Fibroblast of lung (primary cell): ENCODE data around the gene APBA2. TPM values are rescaled to one million over a fixed set of nuclear protein-coding genes. Genes with fewer than 3 reads are reported as not detected.

Source experiments
- DNase-seq, 2 donors: peaks; one replicate each; pipeline versions ENCODE4 v3.0.0 to v3.0.0-alpha.2; 2010; ENCODE audit warnings: low read depth in 2 of 2
- H2AFZ ChIP-seq: 2 replicates; pipeline ENCODE4 v1.5.1; 2012; ENCODE audit warnings: low read length, control low read depth, inconsistent platforms
- H3K27ac ChIP-seq: 2 replicates; pipeline ENCODE4 v1.5.1; 2011; ENCODE audit warnings: low read length, control low read depth; ENCODE audit not compliant: insufficient read depth
- H3K27me3 ChIP-seq: 2 replicates; pipeline ENCODE4 v1.5.1; 2011; ENCODE audit warnings: mild to moderate bottlenecking, low read length; ENCODE audit not compliant: control insufficient read depth, insufficient read depth
- H3K36me3 ChIP-seq: 2 replicates; pipeline ENCODE4 v1.5.1; 2011; ENCODE audit warnings: low read length; ENCODE audit not compliant: control insufficient read depth, insufficient read depth
- H3K4me1 ChIP-seq: 2 replicates; pipeline ENCODE4 v1.5.1; 2011; ENCODE audit warnings: low read length; ENCODE audit not compliant: control insufficient read depth, insufficient read depth; ENCODE audit errors: extremely low read depth
- H3K4me2 ChIP-seq: 2 replicates; pipeline ENCODE4 v1.5.1; 2011; ENCODE audit warnings: low read length, control low read depth; ENCODE audit not compliant: insufficient read depth; ENCODE audit errors: extremely low read depth
- H3K4me3 ChIP-seq, 4 experiments: fragments of 200-600 bp in 1 of 4; sonication (generic) in 1 of 4; replicated peaks in 1 of 4; 2 replicates each; pipeline ENCODE4 v1.5.1; 2011 to 2016; ENCODE audit warnings: low read length in 4 of 4, low read depth in 3 of 4, mild to moderate bottlenecking in 3 of 4, control low read depth in 2 of 4, inconsistent platforms in 1 of 4, mixed read lengths in 1 of 4; ENCODE audit not compliant: insufficient read depth in 1 of 4; ENCODE audit errors: control extremely low read depth in 1 of 4
- H3K79me2 ChIP-seq: 2 replicates; pipeline ENCODE4 v1.5.1; 2012; ENCODE audit warnings: mild to moderate bottlenecking, low read length, inconsistent platforms; ENCODE audit not compliant: control insufficient read depth, insufficient read depth
- H3K9ac ChIP-seq: 2 replicates; pipeline ENCODE4 v1.5.1; 2011; ENCODE audit warnings: mild to moderate bottlenecking, low read length, control low read depth; ENCODE audit not compliant: insufficient read depth
- H3K9me3 ChIP-seq: 2 replicates; pipeline ENCODE4 v1.5.1; 2012; ENCODE audit warnings: low read depth, low read length; ENCODE audit not compliant: control insufficient read depth, insufficient read depth
- H4K20me1 ChIP-seq: 2 replicates; pipeline ENCODE4 v1.5.1; 2011; ENCODE audit warnings: low read length; ENCODE audit not compliant: control insufficient read depth, insufficient read depth; ENCODE audit errors: extremely low read depth
- EZH2 ChIP-seq: IDR thresholded peaks from 2 replicates; pipeline ENCODE4 v1.5.1; 2012; ENCODE audit warnings: low read length, control low read depth, mild to moderate bottlenecking; ENCODE audit errors: missing control alignments
- polyA plus RNA-seq, 2 donors: library from polyadenylated mRNA; depleted of rRNA in 1 of 2; stranded (reverse) in 1 of 2; unstranded in 1 of 2; fragments of >200 nt; gene quantifications; 2 replicates each; pipeline ENCODE4 v1.2.1, GENCODE V29; 2011 to 2012; ENCODE audit warnings: missing spikeins in 1 of 2
- total RNA-seq: library from RNA; depleted of rRNA; stranded (reverse); fragments of >200 nt; gene quantifications from 2 replicates; pipeline ENCODE4 v1.2.1, GENCODE V29; 2014
- TF ChIP-seq, protein P1 (sequence below), 2 donors: IDR thresholded peaks in 1 of 2; conservative IDR thresholded peaks in 1 of 2; 1 replicate in 1 of 2; 2 replicates in 1 of 2; pipeline ENCODE4 v1.5.1; 2011 to 2012; ENCODE audit warnings: low read length in 2 of 2, control low read depth in 1 of 2, inconsistent platforms in 1 of 2, low read depth in 1 of 2, mild to moderate bottlenecking in 1 of 2

APBA2 gene
- total and polyA plus RNA-seq, 2 donors (not counting 1 experiment from before 2014, with no cell fraction given) = 9.5 to 20.3 TPM

GRCh38 chr15:29103824-29104565 is 218.2 kb downstream of the APBA2 start:
- Histone ChIP-seq H3K4me1 (no peaks in the 10 kb centered on the region), H3K27me3 (no peaks in the 10 kb centered on the region), H3K4me2 (peak overlapping the region; percentile 59), H2AFZ (no peak overlapping the region), H3K79me2 (no peaks in the 10 kb centered on the region), H3K9me3 (no peaks in the 10 kb centered on the region), H3K27ac (peak overlapping the region; percentile 44), H4K20me1 (no peaks in the 10 kb centered on the region), H3K4me3 (peak overlapping the region in 2 of 4 experiments; percentile 36 to 51), H3K9ac (no peak overlapping the region), H3K36me3 (no peaks in the 10 kb centered on the region)
- DNase-seq = peak; percentile 78 to 79
- no peak for TF ChIP-seq EZH2
- TF ChIP-seq, protein P1, sequence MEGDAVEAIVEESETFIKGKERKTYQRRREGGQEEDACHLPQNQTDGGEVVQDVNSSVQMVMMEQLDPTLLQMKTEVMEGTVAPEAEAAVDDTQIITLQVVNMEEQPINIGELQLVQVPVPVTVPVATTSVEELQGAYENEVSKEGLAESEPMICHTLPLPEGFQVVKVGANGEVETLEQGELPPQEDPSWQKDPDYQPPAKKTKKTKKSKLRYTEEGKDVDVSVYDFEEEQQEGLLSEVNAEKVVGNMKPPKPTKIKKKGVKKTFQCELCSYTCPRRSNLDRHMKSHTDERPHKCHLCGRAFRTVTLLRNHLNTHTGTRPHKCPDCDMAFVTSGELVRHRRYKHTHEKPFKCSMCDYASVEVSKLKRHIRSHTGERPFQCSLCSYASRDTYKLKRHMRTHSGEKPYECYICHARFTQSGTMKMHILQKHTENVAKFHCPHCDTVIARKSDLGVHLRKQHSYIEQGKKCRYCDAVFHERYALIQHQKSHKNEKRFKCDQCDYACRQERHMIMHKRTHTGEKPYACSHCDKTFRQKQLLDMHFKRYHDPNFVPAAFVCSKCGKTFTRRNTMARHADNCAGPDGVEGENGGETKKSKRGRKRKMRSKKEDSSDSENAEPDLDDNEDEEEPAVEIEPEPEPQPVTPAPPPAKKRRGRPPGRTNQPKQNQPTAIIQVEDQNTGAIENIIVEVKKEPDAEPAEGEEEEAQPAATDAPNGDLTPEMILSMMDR (conservative IDR thresholded peaks at IDR 0.05 in 1 of 2, IDR thresholded peaks at IDR 0.05 in 1 of 2; ENCODE audit: low read depth in 1 of 2, low read length in 2 of 2) = peak; percentile 56 to 82

- Histone ChIP-seq H3K79me2 (no peaks in the 10 kb centered on the region), H3K4me3 (no peak overlapping the region), H3K9ac (no peak overlapping the region), H3K4me2 (no peak overlapping the region), H2AFZ (no peak overlapping the region), H3K4me1 (no peaks in the 10 kb centered on the region), H3K9me3 (no peaks in the 10 kb centered on the region), H3K27ac (no peak overlapping the region), H4K20me1 (no peaks in the 10 kb centered on the region), H3K27me3 (no peaks in the 10 kb centered on the region), H3K36me3 (no peaks in the 10 kb centered on the region)
- DNase-seq = no peak
- TF ChIP-seq, protein P1 (conservative IDR thresholded peaks at IDR 0.05 in 1 of 2, IDR thresholded peaks at IDR 0.05 in 1 of 2; ENCODE audit: low read depth in 1 of 2, low read length in 2 of 2) = no peak
- no peak for TF ChIP-seq EZH2
These were observed 218.7 kb downstream of the APBA2 start for GRCh38 chr15:29104566-29104880.

DNA sequence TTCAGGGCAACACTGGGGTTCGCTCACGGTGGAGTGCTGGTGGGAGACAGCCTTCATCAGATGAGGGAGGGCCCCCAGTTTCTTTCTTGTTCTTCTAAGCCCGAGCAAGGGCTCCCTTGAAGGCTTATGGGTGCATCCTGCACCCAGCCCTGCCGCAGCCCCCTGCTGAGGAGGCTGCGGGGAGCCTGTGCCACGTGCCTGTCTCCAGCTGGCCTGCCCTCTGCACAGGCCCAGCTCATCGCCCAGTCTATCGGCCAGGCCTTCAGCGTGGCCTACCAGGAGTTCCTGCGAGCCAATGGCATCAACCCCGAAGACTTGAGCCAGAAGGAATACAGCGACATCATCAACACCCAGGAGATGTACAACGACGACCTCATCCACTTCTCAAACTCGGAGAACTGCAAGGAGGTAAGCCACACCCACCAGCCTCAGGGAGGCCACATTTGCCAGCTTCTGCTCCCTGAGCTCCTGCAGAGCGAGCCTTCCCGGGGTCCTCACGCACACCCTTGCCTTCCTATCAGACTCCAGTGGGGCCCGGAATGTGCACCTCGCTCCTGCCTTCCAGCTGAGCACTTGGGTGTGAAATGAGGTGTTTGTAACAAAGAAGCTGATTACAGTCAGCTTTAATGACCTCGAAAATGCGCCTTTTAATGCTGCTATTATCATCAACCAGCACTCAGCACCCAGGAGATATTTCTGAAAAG is 219.5 kb downstream of the APBA2 start:
- Histone ChIP-seq H3K9ac (no peak overlapping the region), H2AFZ (no peak overlapping the region), H3K27ac (no peak overlapping the region), H3K27me3 (no peaks in the 10 kb centered on the region), H4K20me1 (no peaks in the 10 kb centered on the region), H3K36me3 (no peaks in the 10 kb centered on the region), H3K4me3 (no peak overlapping the region), H3K4me2 (no peak overlapping the region), H3K9me3 (no peaks in the 10 kb centered on the region), H3K79me2 (no peaks in the 10 kb centered on the region), H3K4me1 (no peaks in the 10 kb centered on the region)
- no peak for DNase-seq
- TF ChIP-seq, protein P1 (conservative IDR thresholded peaks at IDR 0.05 in 1 of 2, IDR thresholded peaks at IDR 0.05 in 1 of 2; ENCODE audit: low read depth in 1 of 2, low read length in 2 of 2) = no peak
- no peak for TF ChIP-seq EZH2
